ENCODE results near the gene TFF2.

DNA sequence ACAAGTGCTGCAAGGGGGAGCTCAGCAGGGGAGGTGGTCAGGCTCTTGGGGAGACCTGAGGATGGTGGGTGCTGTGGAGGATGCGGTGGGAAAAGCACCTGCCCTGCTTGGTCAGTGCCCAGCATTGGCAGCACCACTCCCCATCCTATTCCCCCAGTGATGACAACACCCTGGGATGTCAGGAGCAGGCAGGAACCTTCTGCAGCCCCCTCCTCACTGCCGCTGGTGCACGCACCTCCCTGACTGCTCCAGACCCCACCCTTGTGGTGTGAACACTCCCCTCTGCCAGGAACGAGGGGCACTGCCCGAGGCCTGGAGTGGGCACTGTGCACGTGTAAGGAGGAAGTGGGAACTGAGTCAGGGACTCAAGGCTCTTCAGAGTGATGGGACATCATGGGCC, 32.5 kb upstream of the TFF2 start:
- TF ChIP-seq RARB (CRISPR knock-in tag; IDR thresholded peaks at IDR 0.05) (no peak), ESRRG (CRISPR knock-in tag; IDR thresholded peaks at IDR 0.05) (no peak), ISL1 (CRISPR knock-in tag; IDR thresholded peaks at IDR 0.05) (no peak), ZFP3 (CRISPR knock-in tag; IDR thresholded peaks at IDR 0.05) (no peak), ARNTL (CRISPR knock-in tag; IDR thresholded peaks at IDR 0.05; ENCODE audit: borderline replicate concordance, low read depth) (no peak), PPARA (CRISPR knock-in tag; IDR thresholded peaks at IDR 0.05; ENCODE audit: borderline replicate concordance) (no peak), TCF4 (CRISPR knock-in tag; IDR thresholded peaks at IDR 0.05; ENCODE audit: borderline replicate concordance) (no peak), ZNF8 (CRISPR knock-in tag; IDR thresholded peaks at IDR 0.05) (no peak), ZFP30 (CRISPR knock-in tag; IDR thresholded peaks at IDR 0.05) (no peak), GLIS3 (CRISPR knock-in tag; IDR thresholded peaks at IDR 0.05) (no peak), ZC3H10 (CRISPR knock-in tag; IDR thresholded peaks at IDR 0.05) (no peak)
- TF ChIP-seq, protein P1, sequence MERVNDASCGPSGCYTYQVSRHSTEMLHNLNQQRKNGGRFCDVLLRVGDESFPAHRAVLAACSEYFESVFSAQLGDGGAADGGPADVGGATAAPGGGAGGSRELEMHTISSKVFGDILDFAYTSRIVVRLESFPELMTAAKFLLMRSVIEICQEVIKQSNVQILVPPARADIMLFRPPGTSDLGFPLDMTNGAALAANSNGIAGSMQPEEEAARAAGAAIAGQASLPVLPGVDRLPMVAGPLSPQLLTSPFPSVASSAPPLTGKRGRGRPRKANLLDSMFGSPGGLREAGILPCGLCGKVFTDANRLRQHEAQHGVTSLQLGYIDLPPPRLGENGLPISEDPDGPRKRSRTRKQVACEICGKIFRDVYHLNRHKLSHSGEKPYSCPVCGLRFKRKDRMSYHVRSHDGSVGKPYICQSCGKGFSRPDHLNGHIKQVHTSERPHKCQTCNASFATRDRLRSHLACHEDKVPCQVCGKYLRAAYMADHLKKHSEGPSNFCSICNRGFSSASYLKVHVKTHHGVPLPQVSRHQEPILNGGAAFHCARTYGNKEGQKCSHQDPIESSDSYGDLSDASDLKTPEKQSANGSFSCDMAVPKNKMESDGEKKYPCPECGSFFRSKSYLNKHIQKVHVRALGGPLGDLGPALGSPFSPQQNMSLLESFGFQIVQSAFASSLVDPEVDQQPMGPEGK (CRISPR knock-in tag; IDR thresholded peaks at IDR 0.05; ENCODE audit: borderline replicate concordance), result no peak
- TF ChIP-seq, protein P2, sequence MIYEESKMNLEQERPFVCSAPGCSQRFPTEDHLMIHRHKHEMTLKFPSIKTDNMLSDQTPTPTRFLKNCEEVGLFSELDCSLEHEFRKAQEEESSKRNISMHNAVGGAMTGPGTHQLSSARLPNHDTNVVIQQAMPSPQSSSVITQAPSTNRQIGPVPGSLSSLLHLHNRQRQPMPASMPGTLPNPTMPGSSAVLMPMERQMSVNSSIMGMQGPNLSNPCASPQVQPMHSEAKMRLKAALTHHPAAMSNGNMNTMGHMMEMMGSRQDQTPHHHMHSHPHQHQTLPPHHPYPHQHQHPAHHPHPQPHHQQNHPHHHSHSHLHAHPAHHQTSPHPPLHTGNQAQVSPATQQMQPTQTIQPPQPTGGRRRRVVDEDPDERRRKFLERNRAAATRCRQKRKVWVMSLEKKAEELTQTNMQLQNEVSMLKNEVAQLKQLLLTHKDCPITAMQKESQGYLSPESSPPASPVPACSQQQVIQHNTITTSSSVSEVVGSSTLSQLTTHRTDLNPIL (CRISPR knock-in tag; IDR thresholded peaks at IDR 0.05; ENCODE audit: low read depth), result no peak

Measured in SK-N-SH treated with all-trans-retinoic acid at 6 μM for 48 hours (cell line).